DMS53 treated with DMSO at 0.1 percent for 48 hours (cell line): ENCODE measurements around the gene WDR38.

Experiments used
- DNase-seq: peaks from one replicate; lab custom pipeline; 2025; ENCODE audit not compliant: unreplicated experiment; lab: John Stamatoyannopoulos, UW

WDR38 gene, protein sequence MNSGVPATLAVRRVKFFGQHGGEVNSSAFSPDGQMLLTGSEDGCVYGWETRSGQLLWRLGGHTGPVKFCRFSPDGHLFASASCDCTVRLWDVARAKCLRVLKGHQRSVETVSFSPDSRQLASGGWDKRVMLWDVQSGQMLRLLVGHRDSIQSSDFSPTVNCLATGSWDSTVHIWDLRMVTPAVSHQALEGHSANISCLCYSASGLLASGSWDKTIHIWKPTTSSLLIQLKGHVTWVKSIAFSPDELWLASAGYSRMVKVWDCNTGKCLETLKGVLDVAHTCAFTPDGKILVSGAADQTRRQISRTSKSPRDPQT

GRCh38 chr9:124852829-124853531 is at the start of gene WDR38:
Gene WDR38, plus strand, starts transcription at chr9:124853460. Its CDS starts 72 bp downstream, at chr9:124853532.
- DNase-seq, result peak; percentile 75

DNA sequence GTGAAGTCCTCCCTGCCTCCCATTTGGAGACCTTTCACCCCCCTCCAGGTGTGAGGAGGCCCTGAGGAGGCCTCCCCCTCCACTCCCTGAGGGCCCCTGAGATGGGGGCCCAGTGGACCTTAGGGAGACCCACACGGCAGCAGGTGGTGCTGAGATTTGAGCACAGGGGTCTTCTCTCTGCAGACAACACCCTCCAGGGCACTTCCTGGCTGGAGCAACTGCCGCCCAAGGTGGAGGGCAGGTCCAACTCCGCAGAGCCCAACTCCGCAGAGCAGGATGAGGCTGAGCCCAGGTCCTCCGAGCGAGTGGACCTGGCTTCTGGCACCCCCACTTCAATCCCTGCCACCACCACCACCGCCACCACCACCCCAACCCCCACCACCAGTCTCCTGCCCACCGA is 49.3 kb upstream of the WDR38 start:
- no peak for DNase-seq

DNA sequence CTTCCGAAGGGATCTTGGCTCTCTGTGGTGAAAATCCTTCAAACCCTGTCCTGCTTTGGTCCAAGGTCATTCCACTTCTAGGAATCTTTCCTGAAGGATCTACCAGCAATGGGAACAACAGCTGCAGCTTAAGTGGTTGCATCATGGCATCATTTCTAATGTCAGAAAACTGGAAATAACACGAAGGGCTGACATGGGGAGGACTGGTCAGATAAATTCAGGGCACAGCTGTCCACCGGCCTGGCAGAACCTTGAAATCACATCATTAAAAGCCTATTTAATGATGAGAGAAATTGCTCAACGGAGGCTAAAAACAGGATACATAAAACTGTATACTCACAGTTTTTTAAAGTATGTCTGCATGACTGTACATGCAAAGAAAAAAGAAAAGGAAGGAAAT is 48.1 kb upstream of the WDR38 start:
- no peak for DNase-seq

DNA sequence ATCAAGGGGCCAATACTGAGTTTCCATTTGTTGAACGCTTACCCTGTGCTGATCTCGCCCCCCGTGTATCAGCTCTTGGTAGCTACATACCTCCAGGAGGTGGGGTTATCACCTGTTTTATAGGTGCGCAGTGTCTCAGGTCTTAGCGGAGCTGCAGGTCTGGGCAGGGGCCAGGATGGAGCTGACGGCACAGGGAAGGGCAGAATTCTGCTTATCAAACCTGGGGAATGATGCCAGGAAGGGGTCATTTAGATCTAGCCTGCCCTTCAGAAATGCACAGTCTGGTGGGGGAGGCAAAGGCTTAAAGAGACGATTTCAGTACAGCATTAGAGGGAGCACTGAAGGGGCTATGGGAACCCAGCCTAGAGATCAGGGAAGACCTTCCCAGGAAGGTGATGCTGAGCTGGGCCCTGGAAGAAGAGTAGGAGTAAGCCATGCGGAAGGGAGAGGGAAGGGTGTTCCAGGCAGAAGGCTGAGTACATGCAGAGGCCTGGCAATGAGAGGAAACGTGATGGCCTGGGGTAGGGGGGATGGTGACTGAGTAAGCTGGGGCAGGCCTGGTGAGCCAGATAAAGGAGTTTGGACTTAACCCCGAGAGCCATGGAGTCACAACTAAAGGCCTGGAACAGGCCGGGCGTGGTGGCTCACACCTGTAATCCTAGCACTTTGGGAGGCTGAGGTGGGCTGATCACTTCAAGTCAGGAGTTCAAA is 44.9 kb upstream of the WDR38 start:
- DNase-seq, result no peak

DNA sequence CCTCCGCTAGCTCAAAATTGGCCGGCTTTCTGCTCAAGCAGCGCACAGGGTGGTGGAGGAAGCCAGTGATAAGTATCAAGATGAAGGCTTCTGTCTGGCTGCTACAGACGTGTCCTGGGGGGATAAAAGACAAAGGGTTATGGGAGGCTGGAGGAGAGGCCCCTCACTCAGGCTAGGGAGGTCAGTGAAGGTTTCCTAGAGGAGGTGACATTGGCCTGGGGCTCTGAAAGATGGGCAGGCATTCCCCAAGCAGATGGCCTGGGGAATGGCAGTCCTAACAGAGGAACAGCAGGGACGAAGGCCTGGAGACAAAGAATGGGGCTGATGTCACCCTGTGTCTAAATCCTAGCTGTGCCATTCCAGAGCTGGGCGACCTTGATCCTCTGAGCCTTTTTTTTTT is 44.0 kb upstream of the WDR38 start:
- no peak for DNase-seq

DNA sequence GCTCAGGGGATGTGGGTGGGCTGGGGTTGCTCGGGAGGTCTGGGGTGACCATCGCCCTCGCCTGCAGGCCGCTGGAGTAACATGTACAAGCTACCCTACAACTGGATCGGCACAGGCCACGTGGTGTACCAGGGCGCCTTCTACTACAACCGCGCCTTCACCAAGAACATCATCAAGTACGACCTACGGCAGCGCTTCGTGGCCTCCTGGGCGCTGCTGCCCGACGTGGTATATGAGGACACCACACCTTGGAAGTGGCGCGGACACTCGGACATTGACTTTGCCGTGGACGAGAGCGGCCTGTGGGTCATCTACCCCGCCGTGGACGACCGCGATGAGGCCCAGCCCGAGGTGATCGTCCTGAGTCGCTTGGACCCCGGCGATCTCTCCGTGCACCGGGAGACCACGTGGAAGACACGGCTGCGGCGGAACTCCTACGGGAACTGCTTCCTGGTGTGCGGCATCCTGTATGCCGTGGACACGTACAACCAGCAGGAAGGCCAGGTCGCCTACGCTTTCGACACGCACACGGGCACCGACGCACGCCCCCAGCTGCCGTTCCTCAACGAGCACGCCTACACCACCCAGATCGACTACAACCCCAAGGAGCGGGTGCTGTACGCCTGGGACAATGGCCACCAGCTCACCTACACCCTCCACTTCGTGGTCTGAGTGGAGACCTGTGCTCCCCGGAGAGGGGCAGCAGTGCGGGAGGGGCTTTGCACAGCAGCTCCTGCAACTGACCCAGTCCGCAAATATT is 43.3 kb upstream of the WDR38 start:
- no peak for DNase-seq

DNA sequence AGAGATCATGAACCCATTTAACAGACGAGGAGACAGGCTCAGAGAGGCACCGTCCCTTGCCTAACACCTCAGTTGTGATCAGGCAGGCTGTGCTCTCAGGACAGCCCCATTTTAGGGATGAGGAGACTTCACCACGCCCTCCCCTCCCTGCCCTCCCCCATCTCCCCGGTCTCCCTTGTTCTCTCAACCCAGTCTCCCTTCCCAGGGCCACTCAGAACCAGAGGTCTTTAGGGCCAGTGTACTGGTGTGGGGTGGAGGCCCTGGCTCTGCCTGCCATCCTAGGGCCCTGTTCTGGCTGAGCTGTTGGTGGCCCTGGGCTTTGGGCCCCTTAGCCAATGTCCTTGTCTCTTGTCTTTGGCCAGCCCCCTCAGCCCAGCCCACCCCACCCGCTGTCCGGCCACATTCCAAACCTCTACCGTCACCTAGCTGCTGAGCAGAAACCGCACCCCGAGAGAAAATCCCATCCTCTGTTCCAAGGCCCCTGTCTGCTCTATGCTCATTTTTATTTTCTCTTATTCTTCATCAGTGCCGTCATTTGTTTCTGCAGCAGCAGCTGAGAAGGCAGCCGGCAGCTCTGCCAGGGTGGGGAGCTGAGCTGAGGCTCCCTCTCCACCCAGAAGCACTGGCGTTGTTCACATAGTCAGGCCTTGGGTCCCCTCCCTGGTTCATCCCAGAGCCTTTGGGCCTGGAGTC is 42.5 kb upstream of the WDR38 start:
- no peak for DNase-seq

GRCh38 chr9:124812441-124812876 is 40.8 kb upstream of the WDR38 start:
- DNase-seq, result no peak

- DNase-seq, result no peak
Measured at GRCh38 chr9:124813041-124813440, 40.2 kb upstream of the WDR38 start.

DNA sequence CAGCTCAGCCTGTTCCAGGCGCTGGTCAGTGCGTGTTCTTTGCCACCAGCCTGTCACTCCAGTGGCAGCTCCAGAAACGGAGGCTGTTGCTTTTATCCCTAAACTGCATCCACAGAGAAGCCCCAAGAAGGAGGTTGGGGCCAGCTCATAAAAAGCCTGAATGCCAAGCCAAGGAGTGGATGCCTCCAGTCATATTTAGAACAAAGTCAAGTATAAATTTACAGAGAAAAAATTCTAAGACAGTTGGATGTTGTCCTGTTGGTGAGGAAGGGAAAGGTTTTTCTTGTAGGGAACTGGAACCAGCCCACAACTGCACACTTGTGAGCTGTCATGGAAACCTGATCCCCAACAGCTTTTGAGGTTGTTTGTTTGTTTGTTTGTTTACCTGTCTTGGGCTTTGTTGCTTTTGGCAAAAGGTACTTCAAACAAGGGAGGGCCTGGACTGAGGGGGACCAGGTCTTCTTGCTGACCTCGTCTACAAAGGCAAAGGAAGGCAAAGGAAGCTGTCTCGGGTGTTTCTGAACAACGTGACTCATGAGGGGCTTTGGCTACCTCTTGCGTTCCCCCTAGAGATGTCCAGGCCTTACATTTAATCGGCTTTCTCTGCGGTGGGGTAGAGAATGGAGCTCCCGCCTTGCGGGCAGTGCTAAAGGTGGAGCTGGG is 39.6 kb upstream of the WDR38 start:
- no peak for DNase-seq

GRCh38 chr9:124814164-124814535 is 39.1 kb upstream of the WDR38 start:
- no peak for DNase-seq

DNA sequence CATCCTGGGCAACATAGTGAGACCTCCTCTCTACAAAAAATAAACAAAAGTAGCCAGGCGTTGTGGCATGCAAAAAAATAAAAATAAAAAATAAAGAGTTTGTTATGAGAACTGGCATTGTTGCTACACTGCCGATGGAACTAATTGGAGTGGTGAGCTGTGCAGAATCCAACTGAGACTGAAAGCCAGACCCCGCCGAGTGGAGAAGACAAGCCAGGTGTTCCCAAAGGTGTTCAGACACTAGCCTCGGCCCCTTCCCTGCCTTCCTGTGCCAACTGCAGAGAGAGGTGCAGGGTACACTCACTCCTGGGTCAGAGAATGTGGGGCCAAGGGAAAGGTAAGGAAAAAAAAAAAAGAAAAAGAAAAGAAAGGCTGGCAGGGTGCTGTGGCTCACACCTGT is 37.7 kb upstream of the WDR38 start:
- DNase-seq, result no peak

- DNase-seq, result no peak
Measured at GRCh38 chr9:124818431-124819281, 34.6 kb upstream of the WDR38 start.

DNA sequence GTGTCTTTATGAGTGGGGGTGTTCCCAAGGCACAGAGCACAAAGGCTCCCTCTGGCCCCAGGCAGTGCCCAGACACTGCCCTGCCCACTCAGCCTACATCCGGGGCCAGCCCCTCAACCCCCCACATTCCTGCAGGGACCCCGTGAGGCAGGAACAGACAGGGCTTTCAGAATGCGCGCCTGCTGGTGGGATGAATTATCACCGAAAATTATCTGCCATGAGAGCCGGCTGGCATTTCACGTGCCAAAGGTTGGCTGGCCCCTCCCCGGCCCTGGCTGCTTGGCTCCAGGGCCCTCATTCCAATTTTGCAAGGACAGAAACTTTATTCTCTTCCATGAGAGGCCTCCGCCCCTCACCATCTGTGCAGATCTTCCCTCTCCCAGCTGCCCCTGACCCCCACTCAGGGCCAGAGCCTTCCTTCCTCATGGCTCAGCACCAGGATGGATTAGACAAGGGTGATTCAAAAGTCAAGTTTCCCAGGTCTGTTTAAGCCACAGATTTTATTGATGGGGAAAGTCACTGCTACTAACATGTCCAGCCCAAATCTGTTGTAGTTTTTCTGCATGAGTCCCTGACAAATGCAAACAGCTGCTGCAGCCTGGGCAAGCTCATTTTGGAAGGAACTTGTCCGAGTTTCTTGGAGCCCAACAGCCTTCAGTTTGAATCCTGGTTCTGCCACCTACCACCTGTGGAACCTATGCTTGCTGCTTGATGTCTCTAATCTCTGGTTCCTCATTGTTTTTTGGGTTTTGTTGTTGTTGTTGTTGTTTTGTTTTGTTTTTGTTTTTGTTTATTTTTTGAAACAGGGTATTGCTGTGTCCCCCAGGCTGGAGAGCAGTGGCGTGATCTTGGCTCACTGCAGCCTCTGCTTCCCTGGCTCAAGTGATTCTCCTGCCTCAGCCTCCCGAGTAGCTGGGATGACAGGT is 32.3 kb upstream of the WDR38 start:
- no peak for DNase-seq

- DNase-seq, result no peak
Measured at GRCh38 chr9:124828489-124829333, 24.5 kb upstream of the WDR38 start.

- DNase-seq, result no peak
Measured at GRCh38 chr9:124829334-124829669, 24.0 kb upstream of the WDR38 start.

DNA sequence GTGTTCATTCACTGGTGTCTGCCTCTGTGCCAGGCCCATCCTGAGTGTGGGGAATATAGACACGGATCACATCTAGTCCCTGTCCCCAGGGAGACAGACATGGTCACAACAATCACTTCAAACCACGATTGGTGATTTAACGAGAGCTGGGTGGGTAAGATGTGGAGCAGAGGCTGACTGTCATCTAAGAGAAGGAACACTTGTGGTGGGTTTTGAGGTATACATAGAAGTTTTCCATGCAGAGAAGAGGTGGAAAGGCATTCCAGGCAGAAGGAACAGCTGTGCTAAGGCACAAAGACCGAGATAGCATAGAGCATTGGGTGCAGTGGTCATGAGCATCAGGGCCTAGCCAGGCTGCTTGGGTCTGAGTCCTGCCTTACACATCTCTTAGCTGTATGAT is 22.7 kb upstream of the WDR38 start:
- DNase-seq, result no peak
